Measurements from ENCODE around the gene ERF.

ERF gene

GRCh38 chr19:42290523-42291434, 35.9 kb upstream of the ERF start:
- Mint-ChIP-seq H3K4me1 (peaks cover 19 to 20% of the 10 kb centered on the region in 2 donors), H3K9me3 (no peaks in the 10 kb centered on the region), H3K36me3 (peaks cover 27 to 45% of the 10 kb centered on the region in 2 donors), H3K27me3 (no peaks in the 10 kb centered on the region), H3K4me3 (no peak overlapping the region), H3K27ac (peak overlapping the region; percentile 72)
- DNase-seq = peak; percentile 40
- ATAC-seq (replicated peaks) = peak; percentile 64 to 67

DNA sequence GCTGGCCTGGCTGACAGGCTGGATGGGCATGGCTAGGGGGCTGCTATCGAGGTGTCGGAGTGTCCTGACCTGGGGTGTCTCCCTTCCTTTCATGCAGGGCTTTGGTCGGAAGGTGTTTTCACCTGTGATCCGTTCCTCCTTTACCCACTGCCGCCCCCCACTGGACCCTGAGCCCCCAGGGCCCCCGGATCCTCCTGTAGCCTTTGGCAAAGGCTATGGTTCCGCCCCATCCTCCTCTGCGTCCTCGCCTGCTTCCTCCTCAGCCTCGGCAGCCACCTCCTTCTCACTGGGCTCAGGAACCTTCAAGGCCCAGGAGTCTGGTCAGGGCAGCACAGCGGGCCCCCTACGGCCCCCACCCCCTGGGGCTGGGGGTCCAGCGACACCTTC, 35.2 kb upstream of the ERF start:
- no peak overlapping the region for H3K27ac Mint-ChIP-seq
- H3K4me3 Mint-ChIP-seq = no peak overlapping the region
- no peak for DNase-seq
- no peak for ATAC-seq (replicated peaks)
- no peaks in the 10 kb centered on the region for H3K9me3 Mint-ChIP-seq
- peaks cover 25 to 43% of the 10 kb centered on the region in 2 donors for H3K36me3 Mint-ChIP-seq
- H3K27me3 Mint-ChIP-seq = no peaks in the 10 kb centered on the region
- peaks cover 23 to 25% of the 10 kb centered on the region in 2 donors for H3K4me1 Mint-ChIP-seq

DNA sequence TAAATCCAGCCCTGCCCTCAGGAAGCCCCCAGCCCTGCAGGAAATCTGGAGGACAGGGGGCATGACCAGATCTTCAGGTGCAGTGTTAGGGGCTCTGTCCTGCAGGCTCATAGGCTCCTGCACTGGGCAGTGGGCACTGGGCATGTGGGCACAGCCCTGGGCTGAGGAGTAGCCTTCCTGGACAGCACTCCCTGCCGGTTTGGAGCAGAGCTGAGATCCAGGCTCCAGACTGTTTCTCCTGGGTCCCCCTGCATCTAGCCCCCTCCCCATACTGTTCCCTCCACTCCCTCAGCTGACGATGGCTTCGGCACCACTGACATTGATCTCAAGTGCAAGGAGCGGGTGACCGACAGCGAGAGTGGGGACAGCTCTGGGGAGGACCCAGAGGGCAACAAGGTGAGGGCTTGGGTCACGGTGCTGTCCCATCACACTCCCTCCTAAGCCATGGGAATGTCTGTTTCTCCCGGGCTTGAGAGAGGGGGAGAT, 34.7 kb upstream of the ERF start:
- Mint-ChIP-seq H3K27me3 (no peaks in the 10 kb centered on the region), H3K27ac (no peak overlapping the region), H3K4me3 (no peak overlapping the region), H3K4me1 (peaks cover 28 to 30% of the 10 kb centered on the region in 2 donors), H3K9me3 (no peaks in the 10 kb centered on the region), H3K36me3 (peaks cover 24 to 46% of the 10 kb centered on the region in 2 donors)
- DNase-seq = no peak
- no peak for ATAC-seq (replicated peaks)

GRCh38 chr19:42288881-42289555, 34.1 kb upstream of the ERF start:
- ATAC-seq (replicated peaks) (no peak), DNase-seq (no peak)
- H3K27me3 Mint-ChIP-seq = no peaks in the 10 kb centered on the region
- no peak overlapping the region for H3K4me3 Mint-ChIP-seq
- H3K9me3 Mint-ChIP-seq = no peaks in the 10 kb centered on the region
- no peak overlapping the region for H3K27ac Mint-ChIP-seq
- peaks cover 28 to 31% of the 10 kb centered on the region in 2 donors for H3K4me1 Mint-ChIP-seq
- peaks cover 24 to 43% of the 10 kb centered on the region in 2 donors for H3K36me3 Mint-ChIP-seq

DNA sequence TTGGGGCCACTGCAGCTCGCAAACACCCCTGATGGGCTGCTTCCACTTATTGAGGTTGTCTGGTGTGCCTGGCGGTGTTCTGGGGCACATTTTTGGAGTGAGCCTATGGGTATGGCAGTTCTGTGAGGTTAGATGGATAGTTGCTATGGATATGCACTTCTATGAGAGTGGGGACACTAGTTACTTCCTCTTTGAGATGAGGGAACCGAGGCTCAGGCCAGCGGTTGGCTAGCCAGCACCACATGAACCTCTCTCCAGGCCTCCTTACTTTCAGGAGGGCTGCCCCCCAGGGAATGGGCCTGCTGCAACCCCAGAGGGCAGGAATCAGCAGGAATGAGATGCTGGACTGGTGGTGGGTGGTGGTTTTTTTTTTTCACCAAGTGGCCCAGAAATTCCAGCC, 33.5 kb upstream of the ERF start:
- no peak for ATAC-seq (replicated peaks)
- DNase-seq = no peak
- Mint-ChIP-seq H3K9me3 (no peaks in the 10 kb centered on the region), H3K27ac (peak overlapping the region; percentile 73), H3K4me3 (no peak overlapping the region), H3K27me3 (no peaks in the 10 kb centered on the region), H3K36me3 (peaks cover 24 to 38% of the 10 kb centered on the region in 2 donors), H3K4me1 (peaks cover 27 to 31% of the 10 kb centered on the region in 2 donors)

GRCh38 chr19:42287827-42288107, 32.8 kb upstream of the ERF start:
- no peak for ATAC-seq (replicated peaks)
- Mint-ChIP-seq H3K4me1 (peaks cover 24 to 31% of the 10 kb centered on the region in 2 donors), H3K4me3 (no peak overlapping the region), H3K27me3 (no peaks in the 10 kb centered on the region), H3K36me3 (peaks cover 22 to 33% of the 10 kb centered on the region in 2 donors), H3K27ac (no peak overlapping the region), H3K9me3 (no peaks in the 10 kb centered on the region)
- no peak for DNase-seq

- peaks cover 19 to 28% of the 10 kb centered on the region in 2 donors for H3K36me3 Mint-ChIP-seq
- no peaks in the 10 kb centered on the region for H3K27me3 Mint-ChIP-seq
- ATAC-seq (replicated peaks) (no peak), DNase-seq (no peak)
- H3K27ac Mint-ChIP-seq = no peak overlapping the region
- peaks cover 27 to 31% of the 10 kb centered on the region in 2 donors for H3K4me1 Mint-ChIP-seq
- H3K9me3 Mint-ChIP-seq = no peaks in the 10 kb centered on the region
- H3K4me3 Mint-ChIP-seq = peak overlapping the region; percentile 21 to 42
Measured at GRCh38 chr19:42287017-42287826, 32.3 kb upstream of the ERF start.

DNA sequence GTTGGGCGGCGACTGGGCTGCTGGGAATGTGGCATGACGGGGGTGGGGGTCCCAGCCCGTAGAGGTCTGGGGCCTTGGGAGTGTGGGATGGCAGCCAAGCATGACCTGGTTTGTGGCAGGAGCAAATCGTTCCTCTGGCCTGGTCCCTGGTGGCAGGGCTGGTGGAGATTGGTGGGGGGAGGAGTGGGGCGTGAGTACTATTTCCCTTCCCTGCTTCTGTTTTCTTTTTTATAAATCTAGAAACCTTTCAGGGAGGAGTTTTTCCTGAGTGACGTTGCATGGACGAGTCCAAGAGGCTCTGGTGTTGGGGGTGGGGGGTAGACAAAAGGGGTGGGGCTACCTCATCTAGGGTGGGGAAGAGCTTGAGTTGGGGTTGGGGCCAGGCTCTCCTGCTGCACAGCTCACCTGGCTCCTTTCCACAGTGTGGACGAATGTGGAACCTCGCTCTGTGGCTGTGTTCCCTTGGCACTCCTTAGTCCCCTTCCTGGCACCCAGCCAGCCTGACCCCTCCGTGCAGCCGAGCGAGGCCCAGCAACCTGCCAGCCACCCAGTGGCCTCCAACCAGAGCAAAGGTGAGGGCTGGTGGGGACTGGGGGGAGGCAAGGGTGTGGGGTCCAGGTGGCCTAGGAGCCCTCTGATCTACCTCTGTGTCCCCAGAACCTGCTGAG, 31.6 kb upstream of the ERF start:
- H3K27ac Mint-ChIP-seq = peak overlapping the region; percentile 85
- ATAC-seq (replicated peaks) (no peak), DNase-seq (no peak)
- H3K4me1 Mint-ChIP-seq = peaks cover 29 to 30% of the 10 kb centered on the region in 2 donors
- no peaks in the 10 kb centered on the region for H3K9me3 Mint-ChIP-seq
- peak overlapping the region; percentile 92 to 93 for H3K4me3 Mint-ChIP-seq
- no peaks in the 10 kb centered on the region for H3K27me3 Mint-ChIP-seq
- H3K36me3 Mint-ChIP-seq = peaks cover 15 to 22% of the 10 kb centered on the region in 2 donors

DNA sequence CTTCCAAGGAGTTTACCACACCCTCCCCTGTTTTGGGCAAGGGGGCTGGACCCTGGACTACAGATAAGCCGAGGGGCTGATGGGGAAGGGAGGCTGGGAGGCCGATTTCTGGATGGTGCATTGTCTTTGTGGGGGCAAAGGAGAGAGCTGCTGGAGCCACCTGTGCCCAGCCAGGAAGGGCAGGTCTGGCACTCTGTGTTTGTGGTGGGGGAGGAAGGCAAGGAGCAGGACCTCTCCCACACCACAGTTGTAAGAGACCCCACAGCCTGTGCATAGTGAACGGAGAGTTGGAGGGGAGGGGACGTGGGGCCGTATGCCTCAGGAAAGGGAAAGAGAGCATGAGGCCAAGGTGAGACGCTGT, 31.0 kb upstream of the ERF start:
- ATAC-seq (replicated peaks) = no peak
- H3K4me1 Mint-ChIP-seq = peaks cover 26 to 32% of the 10 kb centered on the region in 2 donors
- no peaks in the 10 kb centered on the region for H3K27me3 Mint-ChIP-seq
- no peaks in the 10 kb centered on the region for H3K9me3 Mint-ChIP-seq
- peak overlapping the region; percentile 85 for H3K27ac Mint-ChIP-seq
- H3K36me3 Mint-ChIP-seq = peaks cover 12 to 18% of the 10 kb centered on the region in 2 donors
- DNase-seq = no peak
- peak overlapping the region; percentile 92 to 93 for H3K4me3 Mint-ChIP-seq

DNA sequence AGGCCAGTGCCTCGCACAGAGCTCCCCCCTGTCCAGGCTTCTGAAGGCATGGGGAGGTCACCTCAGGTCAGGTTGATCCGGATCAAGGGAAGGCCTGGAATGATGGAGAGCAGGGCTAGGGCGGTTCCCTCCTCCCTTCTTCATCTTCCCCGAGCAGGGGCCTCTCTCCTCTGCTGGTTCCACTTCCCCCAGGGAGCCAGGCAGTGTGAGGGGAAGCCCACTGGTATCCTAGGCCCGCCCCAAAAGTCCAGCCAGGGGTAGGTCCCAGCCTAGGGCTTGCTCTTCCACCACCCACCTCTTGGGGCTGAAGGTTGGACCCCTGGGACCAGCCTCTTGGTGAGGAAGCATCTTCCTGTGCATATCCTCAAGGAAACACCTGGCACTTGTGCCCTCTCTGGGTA, 30.6 kb upstream of the ERF start:
- Mint-ChIP-seq H3K4me3 (peak overlapping the region; percentile 92 to 93), H3K36me3 (peaks cover 9 to 18% of the 10 kb centered on the region in 2 donors), H3K27me3 (no peaks in the 10 kb centered on the region), H3K27ac (peak overlapping the region; percentile 85), H3K4me1 (peaks cover 26 to 32% of the 10 kb centered on the region in 2 donors), H3K9me3 (no peaks in the 10 kb centered on the region)
- DNase-seq (peak; percentile 39), ATAC-seq (replicated peaks) (peak in 1 of 2 donors; percentile 7)

DNA sequence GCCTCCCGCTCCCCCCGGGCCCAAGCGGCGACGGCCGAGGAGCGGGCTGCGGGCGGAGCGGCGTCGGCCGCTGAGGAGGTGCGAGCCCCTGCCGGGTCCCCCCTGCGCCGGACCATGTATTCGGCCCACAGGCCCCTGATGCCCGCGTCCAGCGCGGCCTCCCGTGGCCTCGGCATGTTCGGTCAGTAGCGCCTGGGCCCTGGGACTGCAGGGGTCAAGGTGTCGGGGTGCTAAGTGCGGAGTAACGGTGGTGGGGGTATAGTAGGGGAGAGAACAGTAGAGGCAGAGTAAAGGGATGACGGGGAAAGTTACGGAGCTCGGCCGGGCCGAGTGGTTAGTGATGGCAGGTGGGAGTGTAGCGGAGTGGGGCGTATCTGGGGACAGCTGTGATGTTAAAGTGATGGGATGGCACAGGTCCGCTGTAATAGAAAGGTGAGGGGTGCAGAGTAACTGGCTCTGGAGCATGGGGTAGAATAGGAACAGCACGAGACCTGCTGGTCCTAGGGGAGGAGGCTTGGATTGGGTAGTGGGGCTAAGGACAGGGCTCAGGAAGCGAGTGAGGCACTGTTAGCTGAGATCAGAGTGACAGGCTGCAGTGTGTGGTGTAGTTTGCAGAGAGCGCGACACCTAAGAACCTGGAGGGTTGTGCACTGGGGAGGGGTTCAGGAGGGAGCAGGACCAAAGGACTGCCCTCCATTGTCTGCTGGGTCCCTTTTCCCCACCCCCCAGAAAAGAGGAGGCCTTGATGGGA, 29.8 kb upstream of the ERF start:
- ATAC-seq (replicated peaks) (no peak), DNase-seq (no peak)
- Mint-ChIP-seq H3K4me1 (peaks cover 27 to 32% of the 10 kb centered on the region in 2 donors), H3K9me3 (no peaks in the 10 kb centered on the region), H3K36me3 (peaks cover 8 to 17% of the 10 kb centered on the region in 2 donors), H3K27ac (peak overlapping the region; percentile 89), H3K27me3 (no peaks in the 10 kb centered on the region), H3K4me3 (peak overlapping the region; percentile 92 to 93)

DNA sequence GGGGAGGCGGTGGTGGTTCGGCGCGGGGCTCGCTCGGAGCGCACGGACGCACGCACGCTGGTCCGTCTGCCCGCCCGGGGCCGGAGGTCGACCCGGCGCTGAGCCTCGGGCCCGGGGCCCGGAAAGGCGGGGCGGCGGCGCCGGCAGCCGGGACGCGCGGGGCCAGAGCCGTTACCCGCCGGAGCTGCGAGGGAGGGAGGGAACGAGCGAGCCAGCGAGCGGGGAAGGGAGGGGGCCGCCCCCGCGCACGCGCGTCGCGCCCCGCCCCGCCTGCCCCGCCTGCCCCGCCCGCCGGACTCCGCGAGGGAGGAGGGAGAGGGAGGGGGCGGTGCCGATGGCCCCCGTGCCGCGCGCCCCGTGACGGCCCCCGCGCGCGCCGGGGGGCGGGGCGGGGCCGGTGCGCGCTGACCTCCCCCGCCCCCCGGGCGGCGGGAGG, 29.2 kb upstream of the ERF start:
- peaks cover 34 to 38% of the 10 kb centered on the region in 2 donors for H3K4me1 Mint-ChIP-seq
- no peak overlapping the region for H3K27ac Mint-ChIP-seq
- DNase-seq (peak; percentile 75), ATAC-seq (replicated peaks) (peak; percentile 4 to 28)
- H3K36me3 Mint-ChIP-seq = peaks cover 6 to 14% of the 10 kb centered on the region in 2 donors
- no peak overlapping the region for H3K4me3 Mint-ChIP-seq
- no peaks in the 10 kb centered on the region for H3K9me3 Mint-ChIP-seq
- H3K27me3 Mint-ChIP-seq = no peaks in the 10 kb centered on the region
